ENCODE measurements around the gene LHX2. TPM values are rescaled to one million over a fixed set of nuclear protein-coding genes. Genes with fewer than 3 reads are reported as not detected.

LHX2 gene
- polyA plus RNA-seq, 3 donors, result 0.12 TPM; not detected in 2

DNA sequence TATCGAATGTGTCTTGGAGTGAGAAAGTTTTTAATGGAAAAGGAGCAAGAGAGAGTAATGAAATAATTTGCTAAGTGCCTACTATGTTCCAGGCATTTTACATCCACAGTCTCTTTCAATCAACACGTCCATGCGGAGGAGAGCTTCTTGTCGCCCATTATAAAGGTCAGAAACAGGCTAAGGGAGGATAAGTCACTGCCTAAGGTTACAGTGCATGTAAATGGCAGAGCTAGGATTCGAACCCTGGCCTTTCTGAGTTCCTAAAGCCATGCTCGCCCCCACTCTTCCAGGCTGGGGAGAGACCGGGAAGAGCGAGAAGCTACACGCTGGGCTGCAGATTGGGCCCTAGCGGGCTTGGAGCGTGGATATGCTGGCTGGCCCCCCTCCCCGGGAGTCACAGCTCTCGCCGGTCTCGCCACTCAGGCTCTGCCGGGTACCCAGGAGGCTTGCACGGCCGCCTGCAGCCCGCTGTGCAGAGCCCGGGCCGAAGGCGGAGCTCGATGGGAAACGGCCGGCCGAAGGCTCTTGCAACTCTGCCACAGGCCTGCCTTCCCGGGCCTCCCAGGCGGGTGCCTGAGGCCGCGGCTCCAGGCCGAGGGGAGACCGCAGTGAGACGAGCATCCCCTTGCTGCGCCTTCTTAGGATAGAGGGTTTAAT is 775 bp upstream of the LHX2 start:
- H3K4me1 ChIP-seq (ENCODE audit: control insufficient read depth in 1 of 2, insufficient read depth in 2 of 2, low read length in 2 of 2), result peaks cover 51 to 64% of the 10 kb centered on the region in 2 donors
- WGBS (ENCODE audit: insufficient coverage), result 4% methylated on average over 27 of the region's 34 CpGs
- no peak overlapping the region for H3K9ac ChIP-seq (ENCODE audit: insufficient read depth, low read length, poor library complexity, severe bottlenecking)
- Mint-ChIP-seq H3K4me3 (peak overlapping the region in 1 of 2 donors; percentile 87), H3K4me1 (peaks cover 61% of the 10 kb centered on the region), H3K27me3 (ENCODE audit: low read depth in 3 of 3) (peaks cover 85 to 99% (median 95%) of the 10 kb centered on the region in 3 donors), H3K9me3 (peaks cover 0 to 56% (median 30%) of the 10 kb centered on the region in 7 donors), H3K27ac (no peak overlapping the region), H3K36me3 (peaks cover 0 to 28% of the 10 kb centered on the region in 2 donors)
- DNase-seq, result no peak
- intact Hi-C loops (cut with micrococcal nuclease), result no loop called here
- H3K9me3 ChIP-seq (replicated peaks in 1 of 2; ENCODE audit: control insufficient read depth in 1 of 2, insufficient read depth in 1 of 2, low read length in 2 of 2), result peaks cover 7 to 66% of the 10 kb centered on the region in 2 donors
- H3K4me3 ChIP-seq (replicated peaks in 1 of 3; ENCODE audit: low read depth in 2 of 3, low read length in 3 of 3), result peak overlapping the region in 1 of 3 experiments; percentile 70
- TF ChIP-seq, protein P1, sequence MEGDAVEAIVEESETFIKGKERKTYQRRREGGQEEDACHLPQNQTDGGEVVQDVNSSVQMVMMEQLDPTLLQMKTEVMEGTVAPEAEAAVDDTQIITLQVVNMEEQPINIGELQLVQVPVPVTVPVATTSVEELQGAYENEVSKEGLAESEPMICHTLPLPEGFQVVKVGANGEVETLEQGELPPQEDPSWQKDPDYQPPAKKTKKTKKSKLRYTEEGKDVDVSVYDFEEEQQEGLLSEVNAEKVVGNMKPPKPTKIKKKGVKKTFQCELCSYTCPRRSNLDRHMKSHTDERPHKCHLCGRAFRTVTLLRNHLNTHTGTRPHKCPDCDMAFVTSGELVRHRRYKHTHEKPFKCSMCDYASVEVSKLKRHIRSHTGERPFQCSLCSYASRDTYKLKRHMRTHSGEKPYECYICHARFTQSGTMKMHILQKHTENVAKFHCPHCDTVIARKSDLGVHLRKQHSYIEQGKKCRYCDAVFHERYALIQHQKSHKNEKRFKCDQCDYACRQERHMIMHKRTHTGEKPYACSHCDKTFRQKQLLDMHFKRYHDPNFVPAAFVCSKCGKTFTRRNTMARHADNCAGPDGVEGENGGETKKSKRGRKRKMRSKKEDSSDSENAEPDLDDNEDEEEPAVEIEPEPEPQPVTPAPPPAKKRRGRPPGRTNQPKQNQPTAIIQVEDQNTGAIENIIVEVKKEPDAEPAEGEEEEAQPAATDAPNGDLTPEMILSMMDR (IDR thresholded peaks at IDR 0.05), result no peak
- H2AFZ ChIP-seq (ENCODE audit: insufficient read depth, low read depth, low read length, poor library complexity, severe bottlenecking), result no peak overlapping the region
- no peaks in the 10 kb centered on the region for H3K36me3 ChIP-seq (replicated peaks in 1 of 2; ENCODE audit: control insufficient read depth in 1 of 2, insufficient read depth in 2 of 2, low read length in 2 of 2)
- H3K79me2 ChIP-seq (ENCODE audit: insufficient read depth, low read length), result no peaks in the 10 kb centered on the region
- peaks cover 91 to 98% of the 10 kb centered on the region in 2 donors for H3K27me3 ChIP-seq (ENCODE audit: control insufficient read depth in 2 of 2, insufficient read depth in 2 of 2, low read length in 2 of 2)
- H4K20me1 ChIP-seq (ENCODE audit: insufficient read depth, low read length), result peaks cover 40% of the 10 kb centered on the region
- H3K4me2 ChIP-seq (replicated peaks; ENCODE audit: extremely low read depth, low read length, poor library complexity, severe bottlenecking), result peak overlapping the region; percentile 67
- H3K27ac ChIP-seq (ENCODE audit: low read depth in 1 of 2, low read length in 2 of 2), result no peak overlapping the region

DNA sequence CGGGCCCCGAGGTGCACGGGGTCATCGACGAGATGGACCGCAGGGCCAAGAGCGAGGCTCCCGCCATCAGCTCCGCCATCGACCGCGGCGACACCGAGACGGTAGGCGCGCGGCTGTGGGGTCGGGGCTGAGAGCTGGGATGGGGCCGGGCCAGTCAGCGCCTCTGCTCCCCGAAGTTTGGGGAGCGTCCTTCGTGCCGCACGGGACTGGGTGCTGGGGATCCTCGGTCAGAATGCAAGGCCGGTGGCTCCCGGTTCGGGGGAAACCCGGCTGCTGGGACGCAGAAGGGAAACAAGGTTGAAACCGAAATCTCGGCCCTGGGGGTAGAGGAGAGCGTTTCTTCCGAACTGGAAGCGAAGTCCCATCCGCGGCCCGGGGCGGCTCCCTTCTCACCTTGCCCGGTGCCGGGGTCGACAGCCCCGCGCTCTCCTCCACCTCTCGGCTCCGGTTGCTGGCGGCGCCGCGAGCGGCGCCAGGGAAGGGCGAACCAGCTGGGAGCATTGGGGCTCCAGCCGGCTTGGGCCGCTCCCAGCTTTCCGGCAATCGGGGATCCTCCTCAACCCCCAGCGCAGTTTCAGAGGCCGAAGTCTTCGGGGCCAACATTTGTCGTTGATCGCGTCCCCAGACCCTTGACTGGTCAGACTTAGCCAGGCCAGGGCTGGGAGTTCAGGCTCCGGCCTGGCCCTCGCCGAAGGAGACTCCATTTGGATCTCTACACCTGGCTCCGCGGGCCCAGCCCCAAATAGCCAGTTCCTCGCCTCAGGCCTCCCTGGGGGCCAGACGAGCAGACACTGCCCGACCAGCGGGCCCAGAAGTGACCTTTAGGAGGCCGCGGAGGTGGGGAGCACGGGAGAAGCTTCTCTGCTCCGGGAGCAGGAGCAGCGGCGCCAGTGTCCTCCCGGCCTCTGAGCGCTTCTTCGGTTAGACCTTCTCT is 1.1 kb downstream of the LHX2 start:
- peaks cover 31% of the 10 kb centered on the region for H4K20me1 ChIP-seq (ENCODE audit: insufficient read depth, low read length)
- no peak for DNase-seq
- peak overlapping the region; percentile 0 to 70 (median 1) for H3K4me3 ChIP-seq (replicated peaks in 1 of 3; ENCODE audit: low read depth in 2 of 3, low read length in 3 of 3)
- peaks cover 90 to 98% of the 10 kb centered on the region in 2 donors for H3K27me3 ChIP-seq (ENCODE audit: control insufficient read depth in 2 of 2, insufficient read depth in 2 of 2, low read length in 2 of 2)
- peaks cover 0 to 63% (median 41%) of the 10 kb centered on the region in 7 donors for H3K9me3 Mint-ChIP-seq
- H3K36me3 Mint-ChIP-seq, result peaks cover 0 to 33% of the 10 kb centered on the region in 2 donors
- 4% methylated on average over 83 of the region's 83 CpGs for whole genome bisulfite sequencing (ENCODE audit: insufficient coverage)
- H3K4me1 ChIP-seq (ENCODE audit: control insufficient read depth in 1 of 2, insufficient read depth in 2 of 2, low read length in 2 of 2), result peaks cover 59 to 73% of the 10 kb centered on the region in 2 donors
- peak overlapping the region; percentile 73 to 90 for H3K4me3 Mint-ChIP-seq
- H3K79me2 ChIP-seq (ENCODE audit: insufficient read depth, low read length), result no peaks in the 10 kb centered on the region
- no peaks in the 10 kb centered on the region for H3K36me3 ChIP-seq (replicated peaks in 1 of 2; ENCODE audit: control insufficient read depth in 1 of 2, insufficient read depth in 2 of 2, low read length in 2 of 2)
- TF ChIP-seq, protein P1 (IDR thresholded peaks at IDR 0.05), result no peak
- peaks cover 9 to 73% of the 10 kb centered on the region in 2 donors for H3K9me3 ChIP-seq (replicated peaks in 1 of 2; ENCODE audit: control insufficient read depth in 1 of 2, insufficient read depth in 1 of 2, low read length in 2 of 2)
- no peak overlapping the region for H3K27ac Mint-ChIP-seq
- H2AFZ ChIP-seq (ENCODE audit: insufficient read depth, low read depth, low read length, poor library complexity, severe bottlenecking), result peak overlapping the region; percentile 57
- H3K27ac ChIP-seq (ENCODE audit: low read depth in 1 of 2, low read length in 2 of 2), result no peak overlapping the region
- peaks cover 63% of the 10 kb centered on the region for H3K4me1 Mint-ChIP-seq
- H3K9ac ChIP-seq (ENCODE audit: insufficient read depth, low read length, poor library complexity, severe bottlenecking), result peak overlapping the region; percentile 1
- peak overlapping the region; percentile 67 for H3K4me2 ChIP-seq (replicated peaks; ENCODE audit: extremely low read depth, low read length, poor library complexity, severe bottlenecking)
- H3K27me3 Mint-ChIP-seq (ENCODE audit: low read depth in 3 of 3), result peaks cover 82 to 98% (median 94%) of the 10 kb centered on the region in 3 donors
- intact Hi-C loops (cut with micrococcal nuclease), result no loop called here

Measured in CD14-positive monocyte (primary cell).